BJ (cell line): ENCODE data around the gene DNAJC11. TPM values are rescaled to one million over a fixed set of nuclear protein-coding genes. Genes with fewer than 3 reads are reported as not detected.

Experiments used
- CTCF ChIA-PET: fragments of 350-600 bp; formaldehyde crosslinking; extraction: SDS; loops from one replicate; lab custom pipeline; 2021; ENCODE audit warnings: antibody characterized with exemption, inconsistent platforms; lab: Yijun Ruan, JAX
- POLR2A ChIA-PET: fragments of 300-600 bp; sonication (Branson Sonifier 250); formaldehyde crosslinking; extraction: SDS; loops from one replicate; lab custom pipeline; 2021; ENCODE audit warnings: antibody characterized with exemption; lab: Charles Lee
- DNase-seq: peaks from one replicate; pipeline ENCODE4 v3.0.0-alpha.2; 2011; ENCODE audit warnings: low read depth
- H3K27me3 ChIP-seq: 2 replicates; pipeline ENCODE4 v1.6.0; 2011; ENCODE audit warnings: low read length; ENCODE audit not compliant: control insufficient read depth, insufficient read depth
- H3K36me3 ChIP-seq: 2 replicates; pipeline ENCODE4 v1.5.1; 2011; ENCODE audit warnings: low read length; ENCODE audit not compliant: control insufficient read depth, insufficient read depth
- H3K4me3 ChIP-seq: 2 replicates; pipeline ENCODE4 v1.5.1; 2011; ENCODE audit warnings: low read depth, mild to moderate bottlenecking, control low read depth, low read length
- CTCF ChIP-seq: IDR thresholded peaks from 2 replicates; pipeline ENCODE4 v1.5.1; 2011; ENCODE audit warnings: low read depth, mild to moderate bottlenecking, control low read depth, inconsistent platforms, low read length, moderate library complexity; ENCODE audit not compliant: insufficient read depth
- polyA plus RNA-seq: library from polyadenylated mRNA; depleted of rRNA; stranded (reverse); fragments of >200 nt; gene quantifications from 2 replicates; pipeline ENCODE4 v1.2.3, GENCODE V29; 2011

The DNAJC11 gene
- polyA plus RNA-seq, 1 experiment, result 36.0 TPM

- Histone ChIP-seq H3K36me3 (no peaks in the 10 kb centered on the region), H3K4me3 (no peak overlapping the region), H3K27me3 (no peaks in the 10 kb centered on the region)
- ChIA-PET CTCF (no interaction called here), POLR2A (no interaction called here)
- no peak for TF ChIP-seq CTCF
- DNase-seq, result no peak
These were observed 5.7 kb downstream of the DNAJC11 start for GRCh38 chr1:6695868-6696267.

GRCh38 chr1:6694121-6694713 is 7.4 kb downstream of the DNAJC11 start:
- Histone ChIP-seq H3K36me3 (no peaks in the 10 kb centered on the region), H3K27me3 (no peaks in the 10 kb centered on the region), H3K4me3 (no peak overlapping the region)
- ChIA-PET POLR2A (no interaction called here), CTCF (no interaction called here)
- DNase-seq, result no peak
- TF ChIP-seq CTCF, result no peak

- TF ChIP-seq CTCF, result no peak
- CTCF ChIA-PET, result interaction anchor here (1.0 kb wide), 1 partner anchor 27 kb away, joined by 3 read pairs; no protein-coding TSS in a partner anchor
- H3K27me3 ChIP-seq, result no peaks in the 10 kb centered on the region
- DNase-seq, result no peak
- H3K36me3 ChIP-seq, result no peaks in the 10 kb centered on the region
- POLR2A ChIA-PET, result no interaction called here
- H3K4me3 ChIP-seq, result no peak overlapping the region
These were observed 8.7 kb downstream of the DNAJC11 start for GRCh38 chr1:6692956-6693355.

GRCh38 chr1:6691507-6691906 is 10.1 kb downstream of the DNAJC11 start:
- Histone ChIP-seq H3K4me3 (no peak overlapping the region), H3K36me3 (no peaks in the 10 kb centered on the region), H3K27me3 (no peaks in the 10 kb centered on the region)
- POLR2A ChIA-PET, result no interaction called here
- TF ChIP-seq CTCF, result no peak
- CTCF ChIA-PET, result interaction anchor here (1.1 kb wide), 1 partner anchor 10 kb away, joined by 3 read pairs; the partner anchor contains the start of gene DNAJC11
- no peak for DNase-seq

GRCh38 chr1:6690186-6690585 is 11.4 kb downstream of the DNAJC11 start:
- Histone ChIP-seq H3K27me3 (no peaks in the 10 kb centered on the region), H3K36me3 (no peaks in the 10 kb centered on the region), H3K4me3 (no peak overlapping the region)
- ChIA-PET POLR2A (no interaction called here), CTCF (interaction anchor here (0.7 to 1.0 kb wide), 2 partner anchors 12 to 213 kb away, joined by 3 to 4 read pairs; partner anchors contain the start of gene DNAJC11)
- no peak for DNase-seq
- no peak for TF ChIP-seq CTCF
